ENCODE data around the gene ACAA2.

DNA sequence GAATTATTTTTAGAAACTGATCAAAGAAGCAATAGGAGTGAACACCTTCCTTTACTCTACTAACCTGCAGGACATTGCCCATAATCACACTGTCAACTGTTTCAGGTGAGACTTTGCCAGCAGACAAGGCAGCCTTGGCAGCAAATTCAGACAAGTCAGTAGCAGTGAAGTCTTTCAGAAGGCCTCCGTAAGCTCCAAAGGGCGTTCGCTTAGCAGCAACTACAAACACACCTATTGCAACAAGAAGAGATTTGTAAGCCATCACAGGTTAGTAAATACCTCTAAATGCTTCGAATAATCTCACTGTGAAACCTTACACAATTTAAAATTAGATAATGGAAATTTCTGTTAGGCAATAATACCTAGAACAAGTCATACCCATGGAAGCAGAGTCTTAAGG lies 10.7 kb downstream of the ACAA2 start:
- TF ChIP-seq CTCF (IDR thresholded peaks at IDR 0.05), result no peak
- no peak for TF ChIP-seq POLR2AphosphoS5 (IDR thresholded peaks at IDR 0.05)
- no peak for TF ChIP-seq POLR2A (IDR thresholded peaks at IDR 0.05)

All from transverse colon (tissue), 4 donors.